ENCODE results near the gene KLF6. TPM values are rescaled to one million over a fixed set of nuclear protein-coding genes. Genes with fewer than 3 reads are reported as not detected.

KLF6 gene
- polyA plus RNA-seq, 1 experiment = 47.2 TPM

DNA sequence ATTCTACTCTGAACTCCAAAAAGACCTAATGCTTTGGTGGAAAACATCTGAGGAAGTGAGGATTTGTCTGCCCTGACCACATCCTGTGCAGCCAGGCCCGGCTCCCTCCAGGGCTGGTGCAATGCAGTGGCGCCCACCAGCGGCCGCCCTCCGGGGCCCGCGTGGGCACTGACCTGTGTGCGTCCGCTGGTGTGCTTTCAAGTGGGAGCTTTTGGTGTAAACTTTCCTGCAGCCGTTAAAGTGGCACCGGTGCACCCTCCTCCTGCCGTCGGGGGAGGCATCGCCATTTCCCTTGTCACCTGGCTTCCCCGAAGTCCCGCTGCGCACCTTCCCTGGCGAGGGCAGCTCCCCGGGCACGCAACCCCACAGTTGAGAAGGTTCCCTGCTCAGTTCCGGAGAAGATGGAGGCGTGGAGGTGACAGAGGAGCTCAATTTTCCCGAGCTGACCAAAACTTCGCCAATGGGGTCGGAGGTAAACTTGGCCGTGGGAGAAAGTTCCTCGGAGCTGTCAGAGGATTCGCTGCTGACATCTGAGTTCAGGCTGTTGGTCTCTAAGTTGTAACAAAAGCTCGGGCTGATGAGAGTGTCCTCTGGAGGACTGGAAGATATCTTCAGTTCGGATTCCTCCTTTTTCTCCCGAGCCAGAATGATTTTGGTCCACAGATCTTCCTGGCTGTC lies 3.4 kb downstream of the KLF6 start:
- peaks cover 11% of the 10 kb centered on the region; the same call in 1 of the 2 replicates for H3K9me3 ChIP-seq (ENCODE audit: control insufficient read depth, insufficient read depth, low read length)
- ChIA-PET CTCF (interaction anchor here (0.5 to 0.9 kb wide), 2 partner anchors 272 to 589 kb away, joined by 4 read pairs; no protein-coding TSS in a partner anchor), POLR2A (interaction anchor here (0.7 to 5.2 kb wide), 2 partner anchors 68 to 69 kb away, joined by 4 to 100 read pairs; no protein-coding TSS in a partner anchor)
- TF ChIP-seq, protein P1, sequence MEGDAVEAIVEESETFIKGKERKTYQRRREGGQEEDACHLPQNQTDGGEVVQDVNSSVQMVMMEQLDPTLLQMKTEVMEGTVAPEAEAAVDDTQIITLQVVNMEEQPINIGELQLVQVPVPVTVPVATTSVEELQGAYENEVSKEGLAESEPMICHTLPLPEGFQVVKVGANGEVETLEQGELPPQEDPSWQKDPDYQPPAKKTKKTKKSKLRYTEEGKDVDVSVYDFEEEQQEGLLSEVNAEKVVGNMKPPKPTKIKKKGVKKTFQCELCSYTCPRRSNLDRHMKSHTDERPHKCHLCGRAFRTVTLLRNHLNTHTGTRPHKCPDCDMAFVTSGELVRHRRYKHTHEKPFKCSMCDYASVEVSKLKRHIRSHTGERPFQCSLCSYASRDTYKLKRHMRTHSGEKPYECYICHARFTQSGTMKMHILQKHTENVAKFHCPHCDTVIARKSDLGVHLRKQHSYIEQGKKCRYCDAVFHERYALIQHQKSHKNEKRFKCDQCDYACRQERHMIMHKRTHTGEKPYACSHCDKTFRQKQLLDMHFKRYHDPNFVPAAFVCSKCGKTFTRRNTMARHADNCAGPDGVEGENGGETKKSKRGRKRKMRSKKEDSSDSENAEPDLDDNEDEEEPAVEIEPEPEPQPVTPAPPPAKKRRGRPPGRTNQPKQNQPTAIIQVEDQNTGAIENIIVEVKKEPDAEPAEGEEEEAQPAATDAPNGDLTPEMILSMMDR (IDR thresholded peaks at IDR 0.05; ENCODE audit: low read depth, low read length) = peak; percentile 43
- no peaks in the 10 kb centered on the region for H3K27me3 ChIP-seq (ENCODE audit: control insufficient read depth, insufficient read depth, low read length)
- peak overlapping the region; percentile 88 for H3K4me3 ChIP-seq (ENCODE audit: low read depth, low read length)
- DNase-seq (ENCODE audit: low read depth, low spot score) = no peak
- H3K27ac ChIP-seq (ENCODE audit: low read depth, low read length) = peak overlapping the region; percentile 99

DNA sequence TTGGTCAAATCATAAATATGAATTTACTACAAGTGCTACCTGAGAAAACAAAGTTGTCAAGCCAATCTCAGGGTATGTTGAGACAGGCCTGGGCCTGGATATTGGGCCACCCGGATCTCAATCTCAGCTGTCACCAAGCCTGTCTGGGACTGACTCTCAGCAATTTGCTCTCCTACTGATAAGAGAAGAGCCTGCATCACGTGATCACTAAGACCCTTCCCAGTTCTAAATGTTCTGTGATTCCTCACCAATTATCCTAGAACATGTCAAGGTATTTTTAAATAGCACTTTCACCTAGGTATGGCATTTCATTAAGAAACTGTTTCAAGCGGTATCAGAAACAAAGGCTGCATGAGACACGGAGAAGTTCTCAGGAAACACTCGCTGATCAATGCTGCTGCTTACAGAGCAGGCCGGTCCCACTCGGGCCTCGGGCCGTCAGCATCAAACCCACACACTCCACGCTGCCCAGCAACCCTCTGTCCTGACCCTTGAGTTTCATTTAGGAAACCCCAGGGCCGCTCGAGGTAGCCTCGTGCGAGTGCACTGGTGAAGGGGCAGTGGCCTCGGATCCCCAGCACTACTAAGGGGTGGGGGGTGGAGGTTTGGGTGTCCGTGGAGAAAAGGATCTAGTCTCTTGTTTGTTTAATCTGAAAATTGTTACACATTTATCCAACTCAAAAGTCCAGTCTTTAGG lies 4.1 kb downstream of the KLF6 start:
- TF ChIP-seq, protein P1 (IDR thresholded peaks at IDR 0.05; ENCODE audit: low read depth, low read length) = no peak
- H3K27ac ChIP-seq (ENCODE audit: low read depth, low read length) = peak overlapping the region; percentile 99
- H3K4me3 ChIP-seq (ENCODE audit: low read depth, low read length) = peak overlapping the region; percentile 88
- ChIA-PET CTCF (interaction anchor here (1.2 kb wide), 1 partner anchor 588 kb away, joined by 3 read pairs; no protein-coding TSS in a partner anchor), POLR2A (interaction anchor here (0.6 to 0.8 kb wide), 2 partner anchors 330 to 532 kb away, joined by 3 read pairs; no protein-coding TSS in a partner anchor)
- H3K27me3 ChIP-seq (ENCODE audit: control insufficient read depth, insufficient read depth, low read length) = no peaks in the 10 kb centered on the region
- peaks cover 11% of the 10 kb centered on the region; the same call in 1 of the 2 replicates for H3K9me3 ChIP-seq (ENCODE audit: control insufficient read depth, insufficient read depth, low read length)
- no peak for DNase-seq (ENCODE audit: low read depth, low spot score)

- Histone ChIP-seq H3K4me3 (ENCODE audit: low read depth, low read length) (peak overlapping the region; percentile 88), H3K27me3 (ENCODE audit: control insufficient read depth, insufficient read depth, low read length) (no peaks in the 10 kb centered on the region), H3K27ac (ENCODE audit: low read depth, low read length) (peak overlapping the region; percentile 99), H3K9me3 (ENCODE audit: control insufficient read depth, insufficient read depth, low read length) (peaks cover 11% of the 10 kb centered on the region; the same call in 1 of the 2 replicates)
- TF ChIP-seq, protein P1 (IDR thresholded peaks at IDR 0.05; ENCODE audit: low read depth, low read length) = no peak
- CTCF ChIA-PET = interaction anchor here (1.2 kb wide), 1 partner anchor 587 kb away, joined by 3 read pairs; no protein-coding TSS in a partner anchor
- DNase-seq (ENCODE audit: low read depth, low spot score) = no peak
- POLR2A ChIA-PET = interaction anchor here (0.6 to 0.8 kb wide), 2 partner anchors 330 to 531 kb away, joined by 3 read pairs; no protein-coding TSS in a partner anchor
Observed at GRCh38 chr10:3780021-3780770, 4.8 kb downstream of the KLF6 start.

DNA sequence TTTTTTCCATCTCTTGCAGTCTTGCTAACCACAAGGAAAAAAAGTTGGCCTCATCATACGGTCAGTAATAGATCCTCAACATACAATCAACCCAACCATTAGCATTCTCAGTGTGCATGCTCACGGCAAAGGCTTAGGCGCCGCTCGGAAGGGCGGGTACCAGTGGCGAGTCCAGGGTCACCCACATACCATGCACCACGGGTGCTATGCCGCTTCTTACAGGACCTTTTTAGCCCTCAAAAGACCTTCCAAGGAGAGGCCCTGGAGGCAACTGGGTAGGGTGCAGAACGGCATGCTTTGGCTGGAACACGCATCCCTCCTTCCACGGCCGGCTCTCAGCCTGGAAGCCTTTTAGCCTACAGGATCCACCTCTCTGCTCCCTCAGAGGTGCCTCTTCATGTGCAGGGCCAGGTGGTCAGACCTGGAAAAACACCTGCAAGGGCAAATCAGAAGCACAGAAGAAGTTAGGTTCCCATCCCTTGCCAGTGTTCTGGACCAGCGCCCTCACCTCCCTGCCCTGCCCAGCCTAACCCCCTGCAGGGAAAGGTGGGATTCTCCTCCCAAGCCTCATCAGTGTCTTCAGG lies 5.8 kb downstream of the KLF6 start:
- no peak for DNase-seq (ENCODE audit: low read depth, low spot score)
- Histone ChIP-seq H3K4me3 (ENCODE audit: low read depth, low read length) (peak overlapping the region; percentile 3), H3K27me3 (ENCODE audit: control insufficient read depth, insufficient read depth, low read length) (no peaks in the 10 kb centered on the region), H3K27ac (ENCODE audit: low read depth, low read length) (peak overlapping the region; percentile 49), H3K9me3 (ENCODE audit: control insufficient read depth, insufficient read depth, low read length) (peaks cover 6% of the 10 kb centered on the region; the same call in 1 of the 2 replicates)
- TF ChIP-seq, protein P1 (IDR thresholded peaks at IDR 0.05; ENCODE audit: low read depth, low read length) = no peak
- POLR2A ChIA-PET = interaction anchor here (0.6 to 1.0 kb wide), 2 partner anchors 119 to 581 kb away, joined by 3 to 4 read pairs; no protein-coding TSS in a partner anchor
- CTCF ChIA-PET = interaction anchor here (0.7 to 2.3 kb wide), 3 partner anchors 342 to 878 kb away, joined by 3 to 8 read pairs (median 6); no protein-coding TSS in a partner anchor
